CD4-positive, alpha-beta T cell treated with Interferon gamma for 1 hour (primary cell): ENCODE results near the gene ALMS1.
"Not testable (repeated sequence)": the region's sequence is repeated elsewhere in the genome, so short reads cannot be mapped to it uniquely, and the experiment has no call there.

Experiments
- DNase-seq: peaks from one replicate; pipeline ENCODE4 v3.0.0-alpha.2; 2020

Gene ALMS1

GRCh38 chr2:73624036-73624435, 238.4 kb downstream of the ALMS1 start:
- not testable (repeated sequence) for DNase-seq

GRCh38 chr2:73624625-73625024, 239.0 kb downstream of the ALMS1 start:
- DNase-seq: not testable (repeated sequence)

- DNase-seq: not testable (repeated sequence)
These were observed 240.6 kb downstream of the ALMS1 start for GRCh38 chr2:73626237-73626636.

DNA sequence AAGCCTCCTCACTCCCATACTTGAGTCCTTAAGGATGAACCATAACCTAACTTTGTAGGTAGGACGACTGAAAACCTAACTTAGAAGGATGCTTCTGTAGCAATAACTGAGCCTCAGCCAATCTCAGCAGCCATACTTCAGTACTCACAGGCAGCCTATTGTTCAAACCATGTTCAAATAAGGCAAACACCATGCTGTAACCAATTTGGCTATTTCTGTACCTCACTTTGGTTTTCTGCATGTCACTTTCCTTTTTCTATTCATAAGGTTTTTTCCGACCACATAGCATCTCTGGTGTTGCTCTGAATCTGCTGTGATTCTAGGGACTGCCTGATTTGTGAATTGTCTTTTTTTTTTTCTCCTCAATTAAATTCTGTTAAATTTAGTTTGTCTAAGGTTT, 242.9 kb downstream of the ALMS1 start:
- not testable (repeated sequence) for DNase-seq

- not testable (repeated sequence) for DNase-seq
These were observed 245.1 kb downstream of the ALMS1 start for GRCh38 chr2:73630662-73631266.

DNA sequence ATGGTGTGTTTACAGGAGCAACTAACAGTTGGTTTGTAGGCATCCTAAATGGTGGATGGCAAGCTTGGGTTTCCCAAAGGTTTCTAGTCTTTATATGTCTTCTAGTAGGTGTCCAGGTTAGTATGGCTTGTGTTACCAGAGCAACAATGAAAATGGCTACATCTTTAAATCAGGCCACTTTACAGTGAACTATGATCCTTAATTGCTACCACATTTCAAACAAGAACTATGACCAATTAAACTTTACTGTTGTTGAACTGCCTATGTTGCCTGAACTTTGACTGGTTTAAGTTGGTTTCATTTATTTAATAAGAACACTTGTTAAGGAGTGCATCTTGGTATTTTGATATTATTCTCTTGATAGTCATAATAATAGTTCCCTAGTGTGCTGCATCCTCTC, 251.3 kb downstream of the ALMS1 start:
- DNase-seq: not testable (repeated sequence)

GRCh38 chr2:73638429-73638828, 252.8 kb downstream of the ALMS1 start:
- DNase-seq: no peak

- no peak for DNase-seq
These were observed 254.9 kb downstream of the ALMS1 start for GRCh38 chr2:73640511-73640911.

DNA sequence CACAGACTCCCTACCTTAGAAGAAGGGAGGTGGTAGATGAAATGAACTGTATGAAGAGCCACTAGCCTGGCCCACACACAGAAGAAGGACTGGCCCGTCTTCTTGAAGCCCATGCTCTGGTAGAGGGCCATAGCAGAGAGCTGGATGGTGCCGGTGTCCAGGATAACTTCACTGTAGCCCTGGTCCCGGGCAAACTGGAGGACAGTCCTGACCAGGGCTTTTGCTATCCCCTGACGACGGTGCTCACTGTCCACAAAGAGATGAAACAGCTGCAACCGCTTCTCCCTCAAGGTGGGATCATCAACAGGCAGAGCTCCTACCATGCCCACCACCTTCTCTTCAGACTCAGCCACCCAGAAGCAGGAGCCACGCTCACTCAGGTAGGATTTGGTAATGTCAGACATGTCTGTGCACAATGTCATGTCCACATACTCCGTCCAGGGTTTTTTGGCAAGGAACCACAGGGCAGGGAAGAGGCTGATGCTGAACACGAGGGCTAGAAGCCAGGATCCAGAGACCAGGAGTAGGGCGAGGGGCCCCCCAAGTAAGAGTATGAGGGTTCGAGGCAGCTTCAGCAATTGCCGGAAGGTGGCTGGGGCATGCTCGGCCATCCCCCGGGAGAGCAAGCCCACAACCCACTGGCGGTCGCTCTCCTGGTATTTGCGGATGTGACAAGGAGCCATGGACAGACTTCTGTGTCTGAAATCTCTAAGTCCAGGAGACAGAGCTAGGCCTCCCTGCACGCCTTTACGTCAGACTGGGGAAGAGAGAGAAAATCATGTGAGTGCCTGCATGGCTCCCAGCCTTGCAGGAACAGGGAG, 255.5 kb downstream of the ALMS1 start:
- DNase-seq: no peak

- no peak for DNase-seq
These were observed 256.1 kb downstream of the ALMS1 start for GRCh38 chr2:73641767-73642062.

GRCh38 chr2:73642338-73643018, 256.8 kb downstream of the ALMS1 start, which contains the start of gene NAT8:
Gene NAT8 (minus strand): TSS chr2:73642422. CDS start chr2:73641628, 794 bp downstream.
- DNase-seq: no peak

DNA sequence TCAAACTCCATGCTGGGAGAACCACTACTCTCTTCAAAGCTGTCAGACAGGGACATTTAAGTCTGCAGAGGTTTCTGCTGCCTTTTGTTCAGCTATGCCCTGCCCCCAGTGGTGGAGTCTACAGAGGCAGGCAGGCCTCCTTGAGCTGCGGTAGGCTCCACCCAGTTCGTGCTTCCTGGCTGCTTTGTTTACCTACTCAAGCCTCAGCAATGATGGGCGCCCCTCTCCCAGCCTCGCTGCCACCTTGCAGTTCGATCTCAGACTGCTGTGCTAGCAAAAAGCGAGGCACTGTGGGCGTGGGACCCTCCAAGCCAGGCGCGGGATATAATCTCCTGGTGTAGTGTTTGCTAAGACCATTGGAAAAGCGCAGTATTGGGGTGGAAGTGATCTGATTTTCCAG, 262.1 kb downstream of the ALMS1 start:
- not testable (repeated sequence) for DNase-seq

GRCh38 chr2:73651591-73652230, 266.1 kb downstream of the ALMS1 start:
- DNase-seq: no peak

GRCh38 chr2:73652348-73652747, 266.7 kb downstream of the ALMS1 start:
- no peak for DNase-seq

DNA sequence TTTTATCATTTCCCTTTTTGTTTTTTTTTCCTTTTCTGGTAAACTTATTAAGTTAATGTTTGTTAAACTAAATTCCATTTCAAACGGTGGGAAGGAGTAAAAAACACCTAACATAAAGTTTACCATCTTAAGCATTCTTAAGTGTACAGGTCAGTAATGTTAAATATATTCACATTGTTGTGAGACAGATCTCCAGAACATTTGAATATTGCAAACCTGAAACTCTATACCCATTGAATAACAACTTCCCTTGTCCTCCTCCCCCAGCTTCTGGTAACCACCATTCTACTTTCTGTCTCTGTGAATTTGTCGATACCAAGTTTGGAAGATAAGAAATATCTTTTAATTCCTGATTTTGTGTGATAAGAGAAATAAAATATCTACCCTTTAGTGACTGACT, 268.5 kb downstream of the ALMS1 start:
- no peak for DNase-seq
